Measurements from ENCODE around the gene CASKIN1. TPM values are rescaled to one million over a fixed set of nuclear protein-coding genes. Genes with fewer than 3 reads are reported as not detected.

Gene CASKIN1
- total RNA-seq, 1 donor from 2014 or later: 2.4 TPM

DNA sequence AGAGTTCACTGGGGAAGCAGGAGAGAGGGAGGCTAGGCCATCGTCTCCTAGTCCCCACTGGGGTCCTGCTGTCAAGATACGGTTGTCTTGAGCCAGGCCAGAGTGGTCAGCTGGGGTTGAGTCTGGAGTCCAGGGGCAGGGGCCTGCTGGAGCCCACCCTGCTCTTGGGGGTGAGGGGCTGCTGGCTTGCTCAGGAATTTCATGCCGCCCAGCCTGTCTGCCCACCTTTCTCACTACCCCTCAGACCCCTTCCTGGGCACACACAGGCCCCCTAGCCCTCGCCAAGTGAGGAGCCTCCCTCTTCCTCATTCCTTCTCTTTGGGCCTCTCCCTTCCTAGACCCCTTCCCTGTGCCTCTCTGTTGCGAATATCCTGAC lies 39.6 kb downstream of the CASKIN1 start:
- H3K27ac Mint-ChIP-seq (ENCODE audit: unreplicated experiment): peak overlapping the region; percentile 92
- peaks cover 24% of the 10 kb centered on the region for H3K27me3 Mint-ChIP-seq (ENCODE audit: unreplicated experiment)
- peak overlapping the region; percentile 98 for H3K4me3 Mint-ChIP-seq (ENCODE audit: unreplicated experiment)
- TF ChIP-seq, protein P1, sequence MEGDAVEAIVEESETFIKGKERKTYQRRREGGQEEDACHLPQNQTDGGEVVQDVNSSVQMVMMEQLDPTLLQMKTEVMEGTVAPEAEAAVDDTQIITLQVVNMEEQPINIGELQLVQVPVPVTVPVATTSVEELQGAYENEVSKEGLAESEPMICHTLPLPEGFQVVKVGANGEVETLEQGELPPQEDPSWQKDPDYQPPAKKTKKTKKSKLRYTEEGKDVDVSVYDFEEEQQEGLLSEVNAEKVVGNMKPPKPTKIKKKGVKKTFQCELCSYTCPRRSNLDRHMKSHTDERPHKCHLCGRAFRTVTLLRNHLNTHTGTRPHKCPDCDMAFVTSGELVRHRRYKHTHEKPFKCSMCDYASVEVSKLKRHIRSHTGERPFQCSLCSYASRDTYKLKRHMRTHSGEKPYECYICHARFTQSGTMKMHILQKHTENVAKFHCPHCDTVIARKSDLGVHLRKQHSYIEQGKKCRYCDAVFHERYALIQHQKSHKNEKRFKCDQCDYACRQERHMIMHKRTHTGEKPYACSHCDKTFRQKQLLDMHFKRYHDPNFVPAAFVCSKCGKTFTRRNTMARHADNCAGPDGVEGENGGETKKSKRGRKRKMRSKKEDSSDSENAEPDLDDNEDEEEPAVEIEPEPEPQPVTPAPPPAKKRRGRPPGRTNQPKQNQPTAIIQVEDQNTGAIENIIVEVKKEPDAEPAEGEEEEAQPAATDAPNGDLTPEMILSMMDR (IDR thresholded peaks at IDR 0.05; ENCODE audit: unreplicated experiment): no peak
- H3K4me1 Mint-ChIP-seq (ENCODE audit: unreplicated experiment): peaks cover 41% of the 10 kb centered on the region
- DNase-seq (ENCODE audit: low spot score): no peak
- H3K9me3 Mint-ChIP-seq (ENCODE audit: unreplicated experiment): no peaks in the 10 kb centered on the region
- peaks cover 9% of the 10 kb centered on the region for H3K36me3 Mint-ChIP-seq (ENCODE audit: low read depth, unreplicated experiment)

DNA sequence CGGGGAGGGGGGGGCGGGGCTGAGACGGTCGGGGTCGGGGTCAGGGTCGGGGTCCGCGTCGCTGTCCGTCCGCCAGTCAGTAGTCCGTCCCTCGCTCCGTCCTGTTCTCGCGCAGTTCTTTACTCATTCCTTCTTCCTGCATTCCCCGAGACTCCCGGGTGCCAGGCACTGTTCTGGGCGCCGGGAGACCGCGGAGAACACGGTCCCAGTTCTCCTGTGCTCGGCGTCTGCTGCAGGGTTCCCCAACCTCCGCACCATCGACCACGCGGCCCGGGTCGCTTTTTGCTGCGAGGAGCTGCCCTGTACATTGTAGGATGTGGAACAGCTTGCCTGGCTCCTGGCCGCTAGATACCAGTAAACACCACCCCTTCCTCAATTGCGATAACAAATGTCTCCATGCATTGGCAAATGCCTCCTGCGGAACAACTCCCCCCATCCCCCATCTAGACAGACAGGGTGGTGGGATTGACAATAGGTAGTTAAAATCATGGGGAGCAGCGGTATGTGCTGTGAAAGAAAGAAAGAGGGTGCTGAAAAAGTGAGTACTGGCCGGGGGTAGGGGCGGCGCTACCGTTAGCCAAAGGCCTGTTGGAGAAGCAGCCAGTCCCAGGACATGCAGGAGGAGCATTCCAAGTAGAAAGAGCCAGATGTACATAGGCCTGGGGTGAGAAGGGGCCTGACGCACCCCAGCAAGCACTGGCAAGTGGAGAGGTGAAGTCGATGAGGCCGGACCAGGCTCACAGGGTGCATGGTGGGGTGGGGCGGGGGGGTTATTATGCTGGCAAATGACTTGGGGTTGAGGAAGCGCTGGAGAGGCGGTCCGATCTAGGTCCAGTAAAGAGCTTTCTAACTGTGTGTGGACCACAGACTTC lies 40.2 kb downstream of the CASKIN1 start:
- TF ChIP-seq, protein P1 (IDR thresholded peaks at IDR 0.05; ENCODE audit: unreplicated experiment): no peak
- peaks cover 44% of the 10 kb centered on the region for H3K4me1 Mint-ChIP-seq (ENCODE audit: unreplicated experiment)
- peak overlapping the region; percentile 98 for H3K4me3 Mint-ChIP-seq (ENCODE audit: unreplicated experiment)
- H3K27ac Mint-ChIP-seq (ENCODE audit: unreplicated experiment): peak overlapping the region; percentile 92
- H3K9me3 Mint-ChIP-seq (ENCODE audit: unreplicated experiment): no peaks in the 10 kb centered on the region
- peaks cover 28% of the 10 kb centered on the region for H3K27me3 Mint-ChIP-seq (ENCODE audit: unreplicated experiment)
- no peak for DNase-seq (ENCODE audit: low spot score)
- H3K36me3 Mint-ChIP-seq (ENCODE audit: low read depth, unreplicated experiment): peaks cover 9% of the 10 kb centered on the region

DNA sequence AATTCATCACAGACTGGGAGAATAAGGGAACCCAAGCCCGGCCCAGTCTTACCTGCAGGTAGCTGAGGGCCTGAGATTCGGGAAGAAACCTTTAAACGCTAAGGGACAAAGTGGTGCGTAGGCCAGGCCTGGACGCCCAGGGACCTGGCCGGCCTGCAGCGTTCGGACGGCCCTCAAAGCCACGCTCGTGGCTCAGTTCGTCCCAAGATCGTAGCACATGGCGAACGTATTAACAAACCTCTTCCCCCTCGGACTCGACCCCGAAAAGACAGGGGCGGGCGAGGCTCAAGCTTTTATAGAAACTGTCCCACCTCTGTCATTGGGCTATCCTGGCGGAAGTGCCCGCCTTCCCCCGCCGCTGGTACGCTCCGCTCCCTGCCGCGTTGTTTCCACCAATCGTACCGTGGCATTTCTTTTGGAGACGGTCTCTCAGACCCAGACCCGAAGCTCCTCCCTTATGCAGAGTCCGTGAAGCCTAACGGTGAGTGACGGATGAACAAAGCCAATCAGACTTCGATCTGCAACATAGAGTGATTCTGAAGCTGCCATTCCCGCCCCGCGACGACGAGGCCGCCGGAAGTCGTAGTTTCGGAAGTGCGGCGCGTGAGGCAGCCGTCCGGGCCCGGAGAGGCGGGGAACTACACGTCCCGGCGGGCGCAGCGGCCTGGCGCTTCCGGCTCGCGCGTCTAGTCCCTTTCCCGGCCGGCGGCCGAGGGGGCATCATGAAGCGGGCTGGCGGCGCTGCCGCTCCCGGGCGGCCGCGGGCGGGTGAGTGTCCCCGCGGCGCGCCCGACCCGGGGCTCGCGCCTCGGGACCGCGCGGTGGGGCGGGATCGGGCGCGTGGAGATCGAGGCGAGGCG lies 41.1 kb downstream of the CASKIN1 start, which contains the start of gene TRAF7:
TSS of gene TRAF7 (plus strand) at position 692 of the 860 bp plus-strand sequence. CDS start 8,139 bp downstream, outside the sequence.
- TF ChIP-seq, protein P1 (IDR thresholded peaks at IDR 0.05; ENCODE audit: unreplicated experiment): no peak
- H3K4me3 Mint-ChIP-seq (ENCODE audit: unreplicated experiment): peak within 1 kb of the TSS; percentile 98

DNA sequence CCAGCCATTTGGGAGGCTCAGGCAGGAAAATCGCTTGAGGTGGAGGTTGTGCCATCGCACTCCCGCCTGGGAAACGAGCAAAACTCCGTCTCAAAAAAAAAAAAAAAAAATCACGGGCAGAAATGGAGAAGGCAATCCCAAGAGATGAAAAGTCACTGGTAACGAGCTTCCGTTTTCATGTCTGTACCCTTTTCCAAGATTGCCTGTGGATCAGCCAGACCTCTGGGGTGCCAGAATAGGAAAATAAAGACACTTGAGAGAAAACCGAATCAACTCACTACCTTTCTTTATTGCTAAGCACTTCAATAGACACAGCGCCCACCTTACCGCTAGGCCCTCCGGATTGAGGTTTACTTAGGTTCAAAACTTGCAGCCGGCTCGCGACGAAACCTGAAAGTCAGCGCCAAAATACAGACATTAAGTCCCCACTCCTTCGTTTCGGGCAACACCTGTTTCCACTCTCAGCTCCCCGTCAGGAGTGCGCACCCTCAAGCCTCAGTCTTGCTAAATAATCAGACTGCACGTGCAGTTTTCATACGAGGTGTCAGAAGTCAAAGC lies 41.8 kb downstream of the CASKIN1 start:
- H3K36me3 Mint-ChIP-seq (ENCODE audit: low read depth, unreplicated experiment): peaks cover 9% of the 10 kb centered on the region
- peak overlapping the region; percentile 93 for H3K4me3 Mint-ChIP-seq (ENCODE audit: unreplicated experiment)
- peaks cover 28% of the 10 kb centered on the region for H3K27me3 Mint-ChIP-seq (ENCODE audit: unreplicated experiment)
- H3K4me1 Mint-ChIP-seq (ENCODE audit: unreplicated experiment): peaks cover 50% of the 10 kb centered on the region
- no peak for DNase-seq (ENCODE audit: low spot score)
- no peaks in the 10 kb centered on the region for H3K9me3 Mint-ChIP-seq (ENCODE audit: unreplicated experiment)
- TF ChIP-seq, protein P1 (IDR thresholded peaks at IDR 0.05; ENCODE audit: unreplicated experiment): no peak
- peak overlapping the region; percentile 89 for H3K27ac Mint-ChIP-seq (ENCODE audit: unreplicated experiment)

More for the DNA sequence above, 41.1 kb downstream of the CASKIN1 start, which contains the start of gene TRAF7:
- Mint-ChIP-seq H3K36me3 (ENCODE audit: low read depth, unreplicated experiment) (peaks cover 9% of the 10 kb centered on the region), H3K9me3 (ENCODE audit: unreplicated experiment) (no peaks in the 10 kb centered on the region), H3K27me3 (ENCODE audit: unreplicated experiment) (peaks cover 28% of the 10 kb centered on the region), H3K27ac (ENCODE audit: unreplicated experiment) (peak within 1 kb of the TSS; percentile 92), H3K4me1 (ENCODE audit: unreplicated experiment) (peaks cover 47% of the 10 kb centered on the region)
- peak; percentile 98 for DNase-seq (ENCODE audit: low spot score)

Data from endothelial cell (in vitro differentiated cells).